Measurements from ENCODE around the gene NRTN. TPM values are rescaled to one million over a fixed set of nuclear protein-coding genes. Genes with fewer than 3 reads are reported as not detected.

Gene NRTN
- total RNA-seq, 1 donor from 2014 or later: 0.23 TPM

DNA sequence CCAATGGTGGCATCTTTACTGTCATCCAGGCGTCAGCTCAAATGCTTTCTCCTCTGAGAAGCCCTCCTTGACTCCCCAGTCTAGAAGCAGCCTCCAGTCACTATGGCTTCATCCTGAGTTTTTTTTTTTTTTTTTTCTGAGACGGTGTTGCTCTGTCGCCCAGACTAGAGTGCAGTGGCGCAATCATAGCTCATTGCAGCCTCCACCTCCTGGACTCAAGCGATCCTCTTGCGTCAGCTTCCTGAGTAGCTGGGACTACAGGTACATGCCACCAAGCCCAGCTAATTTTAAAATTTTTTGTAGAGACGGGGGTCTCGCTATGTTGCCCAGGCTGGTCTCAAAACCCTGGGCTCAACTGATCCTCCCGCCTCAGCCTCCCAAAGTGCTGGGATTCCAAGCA lies 4.2 kb downstream of the NRTN start:
- no peak for DNase-seq (ENCODE audit: low spot score)
- no peak overlapping the region for H3K4me3 Mint-ChIP-seq
- H3K9me3 Mint-ChIP-seq: no peaks in the 10 kb centered on the region
- peaks cover 6% of the 10 kb centered on the region for H3K4me1 Mint-ChIP-seq (ENCODE audit: low read depth)
- H3K36me3 Mint-ChIP-seq (ENCODE audit: low read depth): no peaks in the 10 kb centered on the region
- H3K27ac Mint-ChIP-seq: no peak overlapping the region
- intact Hi-C loops (cut with micrococcal nuclease): loop anchor here (10.0 kb wide), 1 partner anchor 156 kb away; no protein-coding TSS in a partner anchor
- H3K27me3 Mint-ChIP-seq (ENCODE audit: insufficient read depth): peaks cover 26% of the 10 kb centered on the region

DNA sequence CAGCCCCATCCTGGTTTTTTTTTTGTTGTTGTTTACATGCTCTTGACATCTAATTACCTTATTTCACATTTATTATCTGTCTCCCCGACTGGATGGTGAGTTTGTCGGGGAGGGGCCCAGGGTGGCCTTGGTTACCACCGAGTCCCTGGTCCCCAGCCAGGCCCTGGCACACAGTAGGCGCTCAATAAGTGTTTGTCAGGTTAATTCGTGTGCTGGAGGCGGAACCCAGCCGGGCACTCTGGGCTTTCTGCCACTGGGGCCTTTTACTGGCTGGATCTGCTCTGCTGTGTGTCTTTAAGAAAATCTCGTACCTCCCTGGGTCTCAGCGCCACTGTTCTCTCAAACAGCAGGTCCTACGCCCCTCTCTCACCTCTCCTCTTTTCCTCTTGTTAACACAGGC lies 4.6 kb downstream of the NRTN start:
- DNase-seq (ENCODE audit: low spot score): no peak
- H3K27ac Mint-ChIP-seq: no peak overlapping the region
- intact Hi-C loops (cut with micrococcal nuclease): loop anchor here (10.0 kb wide), 1 partner anchor 155 kb away; no protein-coding TSS in a partner anchor
- H3K4me1 Mint-ChIP-seq (ENCODE audit: low read depth): peaks cover 2% of the 10 kb centered on the region
- H3K4me3 Mint-ChIP-seq: no peak overlapping the region
- no peaks in the 10 kb centered on the region for H3K36me3 Mint-ChIP-seq (ENCODE audit: low read depth)
- H3K9me3 Mint-ChIP-seq: no peaks in the 10 kb centered on the region
- H3K27me3 Mint-ChIP-seq (ENCODE audit: insufficient read depth): peaks cover 22% of the 10 kb centered on the region

DNA sequence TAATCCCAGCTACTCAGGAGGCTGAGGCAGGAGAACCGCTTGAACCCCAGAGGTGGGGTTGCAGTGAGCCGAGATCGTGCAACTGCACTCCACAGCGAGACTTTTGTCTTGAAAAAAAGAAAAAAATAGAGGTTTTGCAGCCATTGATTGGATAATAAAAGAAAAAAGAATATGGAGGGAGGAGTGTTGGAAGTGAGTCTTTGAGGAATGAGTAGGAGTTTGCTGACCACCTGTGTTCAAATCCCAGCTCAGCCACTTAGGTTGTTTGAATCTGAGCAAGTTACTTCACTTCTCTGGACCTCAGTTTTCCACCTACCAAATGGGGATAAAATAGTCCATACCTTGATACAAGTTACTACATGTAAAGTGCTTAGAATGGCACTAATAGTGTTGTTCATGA lies 6.2 kb downstream of the NRTN start:
- Mint-ChIP-seq H3K27me3 (ENCODE audit: insufficient read depth) (peaks cover 15% of the 10 kb centered on the region), H3K4me1 (ENCODE audit: low read depth) (no peaks in the 10 kb centered on the region), H3K36me3 (ENCODE audit: low read depth) (no peaks in the 10 kb centered on the region), H3K4me3 (no peak overlapping the region), H3K27ac (no peak overlapping the region), H3K9me3 (no peaks in the 10 kb centered on the region)
- intact Hi-C loops (cut with micrococcal nuclease): no loop called here
- no peak for DNase-seq (ENCODE audit: low spot score)

- intact Hi-C loops (cut with micrococcal nuclease): no loop called here
- Mint-ChIP-seq H3K4me3 (no peak overlapping the region), H3K27me3 (ENCODE audit: insufficient read depth) (peaks cover 3% of the 10 kb centered on the region), H3K36me3 (ENCODE audit: low read depth) (no peaks in the 10 kb centered on the region), H3K27ac (no peak overlapping the region), H3K9me3 (no peaks in the 10 kb centered on the region), H3K4me1 (ENCODE audit: low read depth) (no peaks in the 10 kb centered on the region)
- DNase-seq (ENCODE audit: low spot score): no peak
Observed at GRCh38 chr19:5814123-5814851, 9.4 kb downstream of the NRTN start.

DNA sequence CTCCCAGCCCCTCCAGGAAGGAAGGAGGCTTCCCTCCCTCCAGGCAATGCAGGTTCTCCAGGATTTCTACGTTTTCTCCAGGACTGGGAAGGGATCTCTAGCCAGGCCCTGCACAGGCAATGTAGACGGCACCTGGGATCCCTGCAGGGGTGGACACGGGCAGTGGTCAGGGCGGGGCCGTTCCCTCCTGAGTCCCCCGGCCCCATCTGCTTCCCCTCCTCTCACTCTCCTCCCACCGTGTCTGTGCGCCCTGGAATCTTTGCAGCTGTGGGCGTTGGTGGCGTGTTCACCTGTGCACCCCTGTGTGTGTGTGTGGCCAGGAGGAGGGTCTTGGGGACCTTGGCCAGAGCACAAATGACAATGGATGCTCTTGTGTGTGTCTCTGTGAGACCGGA lies 10.0 kb downstream of the NRTN start:
- no peaks in the 10 kb centered on the region for H3K9me3 Mint-ChIP-seq
- no peak overlapping the region for H3K4me3 Mint-ChIP-seq
- intact Hi-C loops (cut with micrococcal nuclease): no loop called here
- peaks cover 3% of the 10 kb centered on the region for H3K27me3 Mint-ChIP-seq (ENCODE audit: insufficient read depth)
- H3K4me1 Mint-ChIP-seq (ENCODE audit: low read depth): no peaks in the 10 kb centered on the region
- no peaks in the 10 kb centered on the region for H3K36me3 Mint-ChIP-seq (ENCODE audit: low read depth)
- DNase-seq (ENCODE audit: low spot score): no peak
- H3K27ac Mint-ChIP-seq: no peak overlapping the region

- Mint-ChIP-seq H3K9me3 (no peaks in the 10 kb centered on the region), H3K27me3 (ENCODE audit: insufficient read depth) (peaks cover 3% of the 10 kb centered on the region), H3K4me1 (ENCODE audit: low read depth) (no peaks in the 10 kb centered on the region), H3K36me3 (ENCODE audit: low read depth) (no peaks in the 10 kb centered on the region), H3K27ac (no peak overlapping the region), H3K4me3 (no peak overlapping the region)
- intact Hi-C loops (cut with micrococcal nuclease): no loop called here
- no peak for DNase-seq (ENCODE audit: low spot score)
Observed at GRCh38 chr19:5817218-5817617, 12.4 kb downstream of the NRTN start.

DNA sequence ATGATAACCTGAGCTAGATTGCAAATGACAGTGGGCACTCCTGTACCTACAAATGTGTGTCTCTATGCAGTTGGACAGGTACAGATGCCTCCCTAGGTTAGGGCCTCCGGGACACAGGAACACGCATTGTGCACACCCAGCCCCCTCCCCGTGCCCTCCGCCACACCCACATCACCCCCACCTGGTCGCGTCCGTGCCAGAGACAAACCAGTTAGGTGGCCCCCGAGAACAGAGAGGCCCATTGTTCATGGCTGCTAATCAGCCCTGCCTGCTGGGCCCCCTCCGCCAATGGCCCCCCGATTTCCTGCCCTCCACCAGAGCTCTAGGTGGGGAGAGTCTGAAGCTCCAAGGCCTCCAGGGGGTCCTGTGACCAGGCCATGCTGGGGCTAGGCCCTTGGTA lies 13.7 kb downstream of the NRTN start:
- no peaks in the 10 kb centered on the region for H3K4me1 Mint-ChIP-seq (ENCODE audit: low read depth)
- no peaks in the 10 kb centered on the region for H3K9me3 Mint-ChIP-seq
- DNase-seq (ENCODE audit: low spot score): no peak

GRCh38 chr19:5820785-5821184 lies 15.9 kb downstream of the NRTN start:
- Mint-ChIP-seq H3K9me3 (no peaks in the 10 kb centered on the region), H3K36me3 (ENCODE audit: low read depth) (no peaks in the 10 kb centered on the region), H3K27me3 (ENCODE audit: insufficient read depth) (peaks cover 2% of the 10 kb centered on the region), H3K4me1 (ENCODE audit: low read depth) (no peaks in the 10 kb centered on the region), H3K27ac (no peak overlapping the region), H3K4me3 (no peak overlapping the region)
- DNase-seq (ENCODE audit: low spot score): no peak
- intact Hi-C loops (cut with micrococcal nuclease): no loop called here

More for the DNA sequence above, 13.7 kb downstream of the NRTN start:
- intact Hi-C loops (cut with micrococcal nuclease): no loop called here
- peaks cover 3% of the 10 kb centered on the region for H3K27me3 Mint-ChIP-seq (ENCODE audit: insufficient read depth)
- no peak overlapping the region for H3K4me3 Mint-ChIP-seq
- no peaks in the 10 kb centered on the region for H3K36me3 Mint-ChIP-seq (ENCODE audit: low read depth)
- H3K27ac Mint-ChIP-seq: no peak overlapping the region

GRCh38 chr19:5821521-5822180 lies 16.8 kb downstream of the NRTN start:
- no peak for DNase-seq (ENCODE audit: low spot score)
- H3K4me3 Mint-ChIP-seq: no peak overlapping the region
- H3K27me3 Mint-ChIP-seq (ENCODE audit: insufficient read depth): peaks cover 2% of the 10 kb centered on the region
- no peak overlapping the region for H3K27ac Mint-ChIP-seq
- no peaks in the 10 kb centered on the region for H3K36me3 Mint-ChIP-seq (ENCODE audit: low read depth)
- peaks cover under 1% of the 10 kb centered on the region for H3K4me1 Mint-ChIP-seq (ENCODE audit: low read depth)
- H3K9me3 Mint-ChIP-seq: no peaks in the 10 kb centered on the region
- intact Hi-C loops (cut with micrococcal nuclease): no loop called here

DNA sequence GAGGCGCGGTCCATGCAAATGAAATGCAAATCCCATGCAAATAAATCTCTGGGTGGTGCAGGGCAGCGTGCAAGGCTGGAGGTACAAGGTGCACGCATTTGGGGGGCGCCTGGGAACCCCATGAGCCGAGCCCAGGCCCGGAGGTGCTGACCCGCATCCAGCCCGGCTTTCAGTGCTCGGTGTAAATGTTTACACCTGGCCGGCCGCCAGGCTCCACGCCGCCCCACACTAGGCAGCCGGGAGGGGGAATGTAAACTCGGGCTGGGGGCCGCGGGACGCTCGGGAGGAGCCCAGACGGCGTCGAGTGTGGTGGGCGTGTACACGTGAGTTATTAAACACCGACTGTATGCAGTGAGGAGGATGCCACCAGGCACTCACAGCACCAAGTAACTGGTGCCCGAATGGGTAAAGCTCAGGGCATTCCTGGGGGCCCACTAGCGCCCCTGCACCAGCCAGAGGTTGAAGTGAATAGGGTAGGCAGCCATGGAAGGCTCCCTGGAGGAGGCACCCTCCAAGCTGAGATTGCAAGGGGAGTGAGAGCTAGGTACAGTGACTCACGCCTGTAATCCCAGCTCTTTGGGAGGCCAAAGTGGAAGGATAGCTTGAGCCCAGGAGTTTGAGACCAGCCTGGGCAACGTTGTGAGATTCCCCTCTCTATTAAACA lies 17.4 kb downstream of the NRTN start:
- Mint-ChIP-seq H3K9me3 (no peaks in the 10 kb centered on the region), H3K27me3 (ENCODE audit: insufficient read depth) (no peaks in the 10 kb centered on the region), H3K4me3 (no peak overlapping the region), H3K27ac (no peak overlapping the region), H3K36me3 (ENCODE audit: low read depth) (no peaks in the 10 kb centered on the region), H3K4me1 (ENCODE audit: low read depth) (peaks cover 7% of the 10 kb centered on the region)
- DNase-seq (ENCODE audit: low spot score): no peak
- intact Hi-C loops (cut with micrococcal nuclease): no loop called here

- H3K36me3 Mint-ChIP-seq (ENCODE audit: low read depth): no peaks in the 10 kb centered on the region
- H3K4me1 Mint-ChIP-seq (ENCODE audit: low read depth): peaks cover 8% of the 10 kb centered on the region
- intact Hi-C loops (cut with micrococcal nuclease): no loop called here
- no peak overlapping the region for H3K4me3 Mint-ChIP-seq
- H3K27me3 Mint-ChIP-seq (ENCODE audit: insufficient read depth): no peaks in the 10 kb centered on the region
- no peak overlapping the region for H3K27ac Mint-ChIP-seq
- H3K9me3 Mint-ChIP-seq: no peaks in the 10 kb centered on the region
- DNase-seq (ENCODE audit: low spot score): no peak
Observed at GRCh38 chr19:5823579-5824281, 18.9 kb downstream of the NRTN start.

DNA sequence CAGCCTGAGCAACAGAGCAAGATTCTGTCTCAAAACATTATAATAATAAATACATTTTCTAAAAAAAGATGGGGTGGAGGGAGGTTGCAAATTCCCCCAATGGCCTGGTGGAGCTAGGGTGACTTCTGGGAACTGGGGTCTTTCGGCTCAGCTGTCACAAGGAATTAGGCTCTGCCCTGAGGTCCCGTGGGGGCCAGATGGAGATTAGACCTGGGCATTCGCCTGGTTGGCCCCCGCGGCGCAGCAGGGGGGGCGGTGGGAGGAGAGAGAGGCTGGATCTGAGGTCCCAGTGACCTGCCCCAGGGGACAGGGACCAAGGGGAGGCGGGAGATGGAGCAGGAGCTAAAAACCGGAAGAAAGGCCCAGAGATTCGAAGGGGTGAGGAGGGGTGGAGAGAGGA lies 19.9 kb downstream of the NRTN start:
- Mint-ChIP-seq H3K4me3 (no peak overlapping the region), H3K4me1 (ENCODE audit: low read depth) (peaks cover 8% of the 10 kb centered on the region), H3K27ac (no peak overlapping the region), H3K27me3 (ENCODE audit: insufficient read depth) (no peaks in the 10 kb centered on the region), H3K36me3 (ENCODE audit: low read depth) (no peaks in the 10 kb centered on the region), H3K9me3 (no peaks in the 10 kb centered on the region)
- intact Hi-C loops (cut with micrococcal nuclease): no loop called here
- DNase-seq (ENCODE audit: low spot score): no peak

GRCh38 chr19:5825178-5825577 lies 20.3 kb downstream of the NRTN start:
- DNase-seq (ENCODE audit: low spot score): no peak
- Mint-ChIP-seq H3K27ac (no peak overlapping the region), H3K27me3 (ENCODE audit: insufficient read depth) (no peaks in the 10 kb centered on the region), H3K4me3 (no peak overlapping the region), H3K4me1 (ENCODE audit: low read depth) (peaks cover 11% of the 10 kb centered on the region), H3K9me3 (no peaks in the 10 kb centered on the region), H3K36me3 (ENCODE audit: low read depth) (no peaks in the 10 kb centered on the region)
- intact Hi-C loops (cut with micrococcal nuclease): no loop called here

Measured in activated T-helper 1 cell treated with anti-CD3 and anti-CD28 coated beads, Interleukin-12 subunit alpha, Interleukin-12 subunit beta, Interleukin-2, Interleukin-4 antibody, amounts not matched to agents 30 ng/mL and 10 ng/mL and 1 ng/mL, durations not matched to agents 14 hours and 24 hours and 36 hours (primary cell).